Measurements from ENCODE around the gene AHCYL1.
A peak's percentile ranks its signal among the peaks of the same experiment; 100 is the strongest.

AHCYL1 gene

GRCh38 chr1:110059133-110059863 is 74.7 kb downstream of the AHCYL1 start:
- no peak for DNase-seq

GRCh38 chr1:110060034-110060661 is 75.6 kb downstream of the AHCYL1 start:
- peak in 2 of 56 donors; percentile 4 to 14 for DNase-seq

- DNase-seq = no peak
Observed at GRCh38 chr1:110060662-110061060, 76.1 kb downstream of the AHCYL1 start.

GRCh38 chr1:110061341-110061740 is 76.8 kb downstream of the AHCYL1 start:
- DNase-seq = no peak

DNA sequence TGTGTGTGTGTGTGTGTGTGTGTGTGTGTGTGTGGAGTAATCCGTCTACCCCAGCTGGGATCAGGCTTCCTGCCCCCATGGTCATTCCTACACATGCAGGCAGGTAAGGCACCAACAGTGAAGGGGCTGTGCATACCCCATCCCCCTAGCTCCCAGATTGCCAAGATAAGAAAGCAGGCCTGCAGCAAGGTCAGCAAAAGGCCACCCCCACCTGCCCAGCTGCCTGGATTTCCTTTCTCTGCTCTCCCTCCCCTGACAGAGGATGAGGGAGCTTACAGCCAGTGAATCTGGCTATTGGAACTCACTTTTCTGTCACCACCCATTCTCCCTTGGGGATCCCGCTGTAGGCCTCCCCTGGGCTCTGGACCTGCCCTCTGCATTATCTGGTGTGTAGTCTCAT is 78.0 kb downstream of the AHCYL1 start:
- DNase-seq = no peak

- DNase-seq = no peak
Observed at GRCh38 chr1:110063781-110064180, 79.2 kb downstream of the AHCYL1 start.

GRCh38 chr1:110064576-110065337 is 80.2 kb downstream of the AHCYL1 start:
- no peak for DNase-seq

GRCh38 chr1:110065841-110066240 is 81.3 kb downstream of the AHCYL1 start:
- DNase-seq = no peak

- DNase-seq = no peak
Observed at GRCh38 chr1:110067479-110067892, 82.9 kb downstream of the AHCYL1 start.

DNA sequence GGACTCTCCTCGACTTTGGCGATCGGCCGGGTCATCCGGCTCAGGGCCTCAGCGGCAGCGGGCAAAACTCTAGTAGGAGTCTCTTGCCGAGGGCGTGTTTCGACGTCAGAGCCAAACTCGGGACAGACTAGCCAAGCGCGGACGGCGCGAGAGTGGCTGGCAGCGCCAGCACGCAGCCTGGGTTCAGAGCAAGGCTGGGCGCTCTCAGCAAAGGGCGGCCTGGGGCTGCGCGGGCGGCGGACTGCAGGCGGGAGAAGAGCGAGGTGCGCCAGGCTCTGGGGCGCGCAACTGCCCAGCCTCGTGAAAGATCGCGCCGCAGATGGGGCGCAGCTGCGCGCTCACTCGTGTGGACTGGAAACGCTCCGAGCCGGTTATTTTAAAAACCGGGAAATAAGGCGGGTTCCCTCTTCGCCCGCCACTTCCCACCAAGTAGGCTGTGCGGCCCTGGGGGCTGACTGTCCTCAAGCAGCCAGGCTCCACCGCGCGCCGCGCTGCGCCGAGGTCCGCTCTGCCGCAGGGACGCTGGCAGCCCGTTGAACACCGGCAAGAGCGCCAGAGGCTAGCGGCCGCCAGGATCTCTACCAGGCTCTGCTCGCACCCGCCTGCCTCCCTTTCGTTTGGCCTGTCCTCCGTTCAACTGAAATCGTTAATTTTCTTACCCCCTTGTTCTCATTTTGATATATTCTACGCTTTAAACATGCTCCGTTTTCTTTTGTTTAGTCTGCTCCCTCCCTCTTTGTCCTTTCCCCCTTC is 83.5 kb downstream of the AHCYL1 start:
- no peak for DNase-seq

DNA sequence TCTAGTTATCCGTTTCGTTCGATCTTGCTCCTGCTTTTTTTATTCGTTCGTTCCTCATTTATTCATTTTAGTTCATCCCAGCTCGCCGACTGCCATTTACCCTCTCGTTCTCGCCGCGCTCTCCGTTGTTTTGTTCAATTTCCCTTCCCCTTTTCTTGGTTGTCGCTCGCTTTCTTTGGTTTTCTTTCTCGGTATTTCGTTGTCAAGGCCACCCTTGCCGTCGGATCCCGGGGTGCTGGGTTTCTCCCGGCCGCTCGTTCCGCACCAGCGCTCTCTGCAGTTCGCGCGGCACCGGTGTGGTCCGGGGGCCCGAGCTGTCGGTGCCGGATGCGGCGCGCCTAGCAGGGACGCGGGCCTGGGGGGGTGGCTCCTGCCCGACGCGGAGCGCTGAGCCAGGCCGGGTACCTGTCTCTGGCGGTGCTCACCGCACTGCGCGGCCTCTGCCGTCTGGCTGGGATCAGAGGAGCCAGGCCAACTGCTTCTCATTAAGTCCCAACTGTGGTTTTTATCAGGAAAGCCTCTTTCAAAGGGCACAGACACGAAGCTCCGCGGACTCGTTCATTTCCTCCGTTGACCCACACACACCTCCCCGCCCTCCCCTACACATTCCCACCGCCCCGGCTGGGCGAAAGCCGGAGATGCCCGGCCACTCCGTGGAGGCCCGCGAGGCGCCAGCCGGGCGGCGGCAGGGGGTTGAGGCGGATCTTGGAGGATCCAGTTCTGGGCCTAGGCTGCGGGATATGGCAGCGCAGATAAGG is 84.3 kb downstream of the AHCYL1 start:
- DNase-seq = no peak

DNA sequence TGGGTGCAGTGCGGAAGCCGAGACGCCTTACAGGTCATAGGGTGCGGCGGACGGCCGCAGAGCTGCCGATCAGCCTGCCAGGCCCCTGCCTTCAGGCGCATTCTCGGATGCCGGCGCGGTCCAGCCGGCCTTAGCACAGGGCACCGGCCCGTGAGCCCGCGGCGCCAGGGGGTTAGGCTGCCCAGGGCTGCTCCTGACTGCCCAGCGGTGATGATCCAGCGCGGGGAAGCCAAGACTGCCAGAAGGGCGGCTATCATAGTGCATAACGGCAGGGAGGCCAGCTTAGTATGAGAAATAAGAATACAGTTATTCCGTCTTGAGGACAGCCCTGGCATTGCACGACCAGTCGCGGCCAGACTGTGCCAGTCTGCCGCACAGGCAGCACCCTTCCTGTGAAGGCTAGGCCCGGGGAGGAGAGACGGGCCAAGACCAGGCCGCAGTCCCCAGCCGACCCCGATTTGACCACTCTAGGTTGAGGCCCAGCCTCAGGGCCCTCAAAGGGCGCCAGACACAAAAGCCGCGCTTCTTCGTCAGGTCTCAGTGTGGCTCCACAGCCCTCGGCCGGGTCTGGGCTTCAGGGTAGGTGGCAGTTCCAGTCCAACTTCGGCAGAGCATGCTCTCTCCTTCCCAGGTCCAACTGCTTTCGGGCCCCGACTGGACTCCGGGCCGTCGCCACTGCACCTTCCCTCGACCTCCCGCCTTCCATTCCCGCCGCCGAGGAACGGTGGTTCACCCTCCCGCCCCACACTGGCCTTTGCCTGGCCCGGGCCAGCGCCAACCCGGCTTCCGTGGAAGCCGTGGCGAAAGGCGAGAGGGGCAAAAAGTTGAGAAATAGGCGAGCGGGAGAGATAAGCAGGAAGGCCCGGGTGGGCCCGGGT is 85.1 kb downstream of the AHCYL1 start:
- DNase-seq = no peak

DNA sequence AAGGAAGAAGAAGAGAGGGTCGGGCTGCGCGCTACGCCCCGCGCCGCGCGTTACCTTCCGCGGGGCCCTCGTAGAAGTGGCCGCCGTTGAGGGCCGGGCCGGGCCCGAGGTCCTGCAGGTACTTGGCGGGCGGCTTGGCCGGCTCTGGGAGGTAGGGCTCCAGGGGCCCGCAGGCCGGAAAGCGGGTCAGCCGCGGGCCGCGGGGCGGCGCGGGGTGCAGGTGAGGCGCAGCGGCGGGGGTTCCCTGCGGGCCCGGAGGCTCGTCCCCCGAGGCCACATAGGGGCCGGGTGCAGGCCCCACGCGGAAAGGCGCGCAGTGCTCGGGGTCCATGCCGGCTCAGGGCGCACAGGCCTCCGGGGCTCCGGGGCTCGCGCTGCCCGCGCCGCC is 85.7 kb downstream of the AHCYL1 start:
- DNase-seq = no peak

DNA sequence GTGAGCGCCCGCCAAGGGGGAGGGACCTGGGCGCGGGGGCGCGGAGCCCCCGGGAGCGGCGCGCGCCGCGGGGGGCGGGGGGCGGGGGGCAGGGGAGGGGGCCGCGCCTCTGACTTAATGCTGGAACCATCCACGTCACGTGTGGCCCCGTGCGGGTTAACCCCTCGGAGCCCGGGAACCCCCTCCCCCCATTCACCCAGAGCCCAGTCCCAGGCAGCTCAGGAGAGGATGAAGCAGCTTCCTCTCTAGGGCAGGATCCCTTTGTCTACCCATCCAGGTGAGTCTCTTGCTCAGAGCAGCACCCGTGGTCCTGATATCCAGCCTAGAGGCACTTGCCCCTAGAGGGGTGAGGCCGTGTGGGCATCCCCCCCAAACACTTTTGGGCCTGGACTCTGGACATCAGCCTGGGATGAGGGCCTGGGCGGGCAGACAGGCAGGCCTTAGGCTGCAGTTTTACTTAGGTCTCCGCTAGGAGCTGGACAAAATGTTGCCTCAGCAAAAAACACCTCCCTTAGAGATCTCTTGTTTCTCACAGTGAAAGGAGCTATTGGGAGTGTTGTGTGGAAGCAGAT is 86.2 kb downstream of the AHCYL1 start, which contains the start of gene ALX3:
TSS of gene ALX3 (minus strand) at position 2 of the 572 bp plus-strand sequence. CDS start 60 bp downstream, outside the sequence.
- DNase-seq = no peak
